Sigmoid colon (tissue), 7 donors: Measurements from ENCODE around the gene OR10J4. TPM values are rescaled to one million over a fixed set of nuclear protein-coding genes. Genes with fewer than 3 reads are reported as not detected.

Source experiments
- DNase-seq: peaks from one replicate; pipeline ENCODE4 v3.0.0-alpha.2; 2019
- H3K27ac ChIP-seq, 4 donors: fragments of 200-600 bp; sonication (generic); one replicate each; pipeline ENCODE4 v1.5.1; 2016 to 2019; ENCODE audit warnings: mild to moderate bottlenecking in 1 of 4
- H3K27me3 ChIP-seq, 3 donors: fragments of 200-600 bp; sonication (generic); one replicate each; pipeline ENCODE4 v1.5.1; 2019; ENCODE audit warnings: mild to moderate bottlenecking in 1 of 3
- H3K36me3 ChIP-seq, 4 donors: fragments of 200-600 bp; sonication (generic); one replicate each; pipeline ENCODE4 v1.5.1; 2016 to 2019
- H3K4me1 ChIP-seq, 4 donors: fragments of 200-600 bp; sonication (generic); one replicate each; pipeline ENCODE4 v1.5.1; 2017 to 2019
- H3K4me3 ChIP-seq, 4 donors: fragments of 200-600 bp; sonication (generic); one replicate each; pipeline ENCODE4 v1.5.1; 2017 to 2019; ENCODE audit warnings: mild to moderate bottlenecking in 2 of 4, moderate library complexity in 1 of 4
- H3K9me3 ChIP-seq, 4 donors: fragments of 200-600 bp in 3 of 4; sonication (generic) in 3 of 4; one replicate each; pipeline versions ENCODE4 v1.5.1 to v1.6.1; 2013 to 2019
- EP300 ChIP-seq, 4 donors: sonication (generic); formaldehyde crosslinking; IDR thresholded peaks; one replicate each; pipeline ENCODE4 v1.6.1; 2017; ENCODE audit warnings: antibody characterized with exemption in 4 of 4
- POLR2A ChIP-seq, 2 donors: fragments of 450-650 bp; IDR thresholded peaks; one replicate each; pipeline ENCODE4 v1.6.1; 2016; ENCODE audit warnings: antibody characterized with exemption in 2 of 2, mild to moderate bottlenecking in 2 of 2, moderate library complexity in 2 of 2
- POLR2AphosphoS5 ChIP-seq, 4 donors: sonication (generic); formaldehyde crosslinking; IDR thresholded peaks; one replicate each; pipeline ENCODE4 v1.6.1; 2017; ENCODE audit warnings: antibody characterized with exemption in 4 of 4
- WGBS, 2 donors: extraction: QIAGEN DNeasy Blood & Tissue Kit; methylation state at CpG; one replicate each; pipeline ENCODE4 v1.1.7; 2013; 5-methylcytosine and 5-hydroxymethylcytosine counted together
- intact Hi-C: fragments of 100-400 bp; cut with DNase I; formaldehyde crosslinking; loops from one replicate; pipeline ENCODE4 v1.15.1; 2023
- polyA plus RNA-seq, 3 donors: library from polyadenylated mRNA; stranded (reverse); fragments of 200-250 nt; gene quantifications; one replicate each; pipeline ENCODE4 v1.2.3, GENCODE V29; 2013
- total RNA-seq, 4 donors: library from RNA; depleted of rRNA; stranded (reverse); fragments of >200 nt; gene quantifications; one replicate each; pipeline ENCODE4 v1.1.0, GENCODE V29; 2016
- TF ChIP-seq, protein P1 (sequence below), 4 experiments: fragments of 450-650 bp in 3 of 4; fragments of 200-600 bp in 1 of 4; IDR thresholded peaks; one replicate each; pipeline ENCODE4 v1.5.1; 2016 to 2019; ENCODE audit warnings: antibody characterized with exemption in 4 of 4, mild to moderate bottlenecking in 3 of 4, moderate library complexity in 2 of 4
- donor health status: healthy with polysubstance abuse.
- donor health status: Bipolar disorder and iron deficiency.
- donor health status: healthy.

Gene OR10J4
- total and polyA plus RNA-seq, 7 donors: not detected

DNA sequence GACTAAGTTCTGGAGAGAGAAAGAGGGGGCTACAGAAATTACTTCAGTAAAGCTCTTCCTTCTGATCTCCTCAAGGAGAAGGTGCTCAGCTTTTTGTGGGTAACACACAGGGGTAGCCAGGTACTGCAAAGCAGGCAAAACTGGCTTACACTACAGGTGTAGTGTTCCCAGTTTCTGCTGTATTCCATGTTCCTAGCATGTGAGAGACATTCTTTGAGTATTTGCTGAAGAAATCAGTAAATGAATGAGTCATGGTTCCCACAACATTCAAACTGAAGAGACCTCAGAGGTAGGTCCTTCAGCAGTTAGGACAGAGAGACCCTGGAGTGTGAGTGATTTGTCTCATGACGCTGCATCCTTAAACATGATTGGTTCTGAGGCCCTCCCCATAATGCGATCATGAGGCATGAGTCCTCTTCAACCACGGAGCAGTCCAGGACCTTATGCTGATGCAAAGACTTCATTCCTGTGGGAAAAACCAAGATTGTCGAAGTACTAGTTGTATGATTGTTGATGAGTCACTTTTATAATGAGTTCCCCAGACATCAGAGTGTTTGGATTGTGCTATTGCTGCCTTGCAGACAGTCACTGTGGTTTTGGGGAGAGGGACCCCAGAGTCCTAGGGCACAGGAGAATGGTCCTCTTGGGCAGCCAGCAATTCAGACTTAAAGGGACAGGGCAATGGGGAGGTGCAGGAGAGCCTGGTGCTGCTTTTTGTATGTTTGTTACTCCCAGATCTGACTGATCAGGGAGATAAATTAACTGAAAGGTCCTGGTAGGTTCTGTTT lies 2.7 kb upstream of the OR10J4 start:
- intact Hi-C loops: no loop called here
- H3K4me3 ChIP-seq: no peak overlapping the region
- 82 to 85% methylated on average over 4 of the region's 4 CpGs for WGBS, 2 donors

DNA sequence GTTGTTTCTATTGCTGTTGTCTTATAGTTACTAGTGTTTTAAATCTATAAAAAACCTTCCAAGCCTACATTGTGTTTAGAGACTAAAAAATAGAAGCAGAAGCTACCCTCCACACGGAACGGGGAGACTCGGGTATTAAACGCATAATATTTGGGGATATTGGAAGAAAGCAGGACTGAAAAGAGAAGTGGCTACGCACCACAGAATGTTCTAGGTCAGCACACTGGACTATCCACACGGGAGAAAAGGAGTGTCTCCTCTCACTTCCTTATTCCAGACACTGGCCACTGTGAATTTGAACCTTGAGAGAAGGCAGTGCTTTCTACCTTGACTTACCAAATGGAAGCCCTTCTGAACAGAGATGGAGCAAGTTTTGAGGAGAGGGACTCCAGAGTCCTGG lies 1.0 kb upstream of the OR10J4 start:
- TF ChIP-seq POLR2AphosphoS5 (IDR thresholded peaks at IDR 0.05): no peak
- no peak for TF ChIP-seq POLR2A (IDR thresholded peaks at IDR 0.05)
- no peak for TF ChIP-seq EP300 (IDR thresholded peaks at IDR 0.05)
- TF ChIP-seq, protein P1, sequence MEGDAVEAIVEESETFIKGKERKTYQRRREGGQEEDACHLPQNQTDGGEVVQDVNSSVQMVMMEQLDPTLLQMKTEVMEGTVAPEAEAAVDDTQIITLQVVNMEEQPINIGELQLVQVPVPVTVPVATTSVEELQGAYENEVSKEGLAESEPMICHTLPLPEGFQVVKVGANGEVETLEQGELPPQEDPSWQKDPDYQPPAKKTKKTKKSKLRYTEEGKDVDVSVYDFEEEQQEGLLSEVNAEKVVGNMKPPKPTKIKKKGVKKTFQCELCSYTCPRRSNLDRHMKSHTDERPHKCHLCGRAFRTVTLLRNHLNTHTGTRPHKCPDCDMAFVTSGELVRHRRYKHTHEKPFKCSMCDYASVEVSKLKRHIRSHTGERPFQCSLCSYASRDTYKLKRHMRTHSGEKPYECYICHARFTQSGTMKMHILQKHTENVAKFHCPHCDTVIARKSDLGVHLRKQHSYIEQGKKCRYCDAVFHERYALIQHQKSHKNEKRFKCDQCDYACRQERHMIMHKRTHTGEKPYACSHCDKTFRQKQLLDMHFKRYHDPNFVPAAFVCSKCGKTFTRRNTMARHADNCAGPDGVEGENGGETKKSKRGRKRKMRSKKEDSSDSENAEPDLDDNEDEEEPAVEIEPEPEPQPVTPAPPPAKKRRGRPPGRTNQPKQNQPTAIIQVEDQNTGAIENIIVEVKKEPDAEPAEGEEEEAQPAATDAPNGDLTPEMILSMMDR (IDR thresholded peaks at IDR 0.05): no peak
- Histone ChIP-seq H3K9me3 (no peaks in the 10 kb centered on the region), H3K36me3 (no peaks in the 10 kb centered on the region), H3K27ac (no peak overlapping the region), H3K4me1 (no peaks in the 10 kb centered on the region), H3K4me3 (no peak overlapping the region), H3K27me3 (no peaks in the 10 kb centered on the region)
- intact Hi-C loops: no loop called here
- no peak for DNase-seq
- 86% methylated on average over 6 of the region's 6 CpGs for WGBS, 2 donors

More for the DNA sequence above, 2.7 kb upstream of the OR10J4 start:
- H3K36me3 ChIP-seq: no peaks in the 10 kb centered on the region
- no peaks in the 10 kb centered on the region for H3K4me1 ChIP-seq
- no peak overlapping the region for H3K27ac ChIP-seq
- TF ChIP-seq POLR2AphosphoS5 (IDR thresholded peaks at IDR 0.05) (no peak), POLR2A (IDR thresholded peaks at IDR 0.05) (no peak), EP300 (IDR thresholded peaks at IDR 0.05) (no peak)
- TF ChIP-seq, protein P1 (IDR thresholded peaks at IDR 0.05): no peak
- H3K27me3 ChIP-seq: no peaks in the 10 kb centered on the region
- no peak for DNase-seq
- H3K9me3 ChIP-seq: no peaks in the 10 kb centered on the region

DNA sequence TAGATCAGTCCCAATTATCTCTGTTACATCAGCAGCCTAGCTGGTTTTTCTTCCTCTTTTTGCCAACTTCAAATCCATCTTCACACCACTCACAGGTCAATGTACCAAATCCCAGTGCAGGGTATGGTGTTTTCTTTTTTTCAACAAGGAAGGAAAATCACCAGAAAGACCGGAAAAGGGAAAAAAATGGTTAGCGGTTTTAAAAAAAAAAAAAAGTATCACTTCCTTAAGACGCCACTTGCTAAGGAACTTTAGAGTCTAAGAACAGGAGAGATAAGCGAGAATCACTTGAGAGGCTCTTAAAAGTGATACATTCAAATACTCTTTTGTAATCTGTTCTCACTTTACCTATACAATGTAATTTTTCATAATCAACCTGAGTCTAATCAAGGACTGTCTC lies 4.5 kb downstream of the OR10J4 start:
- H3K9me3 ChIP-seq: no peaks in the 10 kb centered on the region
- H3K4me3 ChIP-seq: no peak overlapping the region
- H3K36me3 ChIP-seq: no peaks in the 10 kb centered on the region
- intact Hi-C loops: no loop called here
- no peaks in the 10 kb centered on the region for H3K4me1 ChIP-seq
- TF ChIP-seq, protein P1 (IDR thresholded peaks at IDR 0.05): no peak
- TF ChIP-seq POLR2A (IDR thresholded peaks at IDR 0.05) (no peak), POLR2AphosphoS5 (IDR thresholded peaks at IDR 0.05) (no peak), EP300 (IDR thresholded peaks at IDR 0.05) (no peak)
- H3K27me3 ChIP-seq: no peaks in the 10 kb centered on the region
- WGBS, 2 donors: 68 to 74% methylated on average over 4 of the region's 4 CpGs
- no peak overlapping the region for H3K27ac ChIP-seq
- no peak for DNase-seq

DNA sequence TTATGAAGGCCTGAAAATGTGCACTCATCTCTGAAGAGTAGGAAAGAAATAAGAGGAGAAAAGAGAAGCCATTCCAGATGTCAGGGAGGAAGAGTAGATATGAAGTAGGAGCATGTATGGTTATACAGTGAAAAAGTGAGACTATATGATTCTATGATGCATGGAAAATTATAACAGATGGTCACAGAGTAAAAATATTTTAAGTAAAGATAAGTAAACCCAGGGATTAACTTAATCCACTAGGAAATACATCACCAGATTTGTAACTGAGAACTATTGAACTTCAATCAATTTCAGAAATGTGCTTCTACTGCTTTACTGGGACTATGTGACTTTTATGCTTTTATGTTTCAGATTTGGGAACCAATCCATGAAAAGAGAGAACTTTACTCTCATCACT lies 7.4 kb downstream of the OR10J4 start, which contains the start of gene OR10J1:
TSS of gene OR10J1 (plus strand) at position 301 of the 400 bp plus-strand sequence. CDS start at position 371, 70 bp downstream.
- intact Hi-C loops: no loop called here
- no peak for DNase-seq
- Histone ChIP-seq H3K9me3 (no peaks in the 10 kb centered on the region), H3K4me3 (no peak within 1 kb of the TSS), H3K27ac (no peak within 1 kb of the TSS), H3K36me3 (no peaks in the 10 kb centered on the region), H3K27me3 (no peaks in the 10 kb centered on the region), H3K4me1 (no peaks in the 10 kb centered on the region)
- TF ChIP-seq, protein P1 (IDR thresholded peaks at IDR 0.05): no peak
- TF ChIP-seq POLR2A (IDR thresholded peaks at IDR 0.05) (no peak), EP300 (IDR thresholded peaks at IDR 0.05) (no peak), POLR2AphosphoS5 (IDR thresholded peaks at IDR 0.05) (no peak)

- DNase-seq: no peak
- H3K27me3 ChIP-seq: no peaks in the 10 kb centered on the region
- no peaks in the 10 kb centered on the region for H3K36me3 ChIP-seq
- no peak for TF ChIP-seq POLR2A (IDR thresholded peaks at IDR 0.05)
- TF ChIP-seq, protein P1 (IDR thresholded peaks at IDR 0.05): no peak
- no peak overlapping the region for H3K4me3 ChIP-seq
- H3K4me1 ChIP-seq: no peaks in the 10 kb centered on the region
- intact Hi-C loops: no loop called here
- H3K9me3 ChIP-seq: no peaks in the 10 kb centered on the region
- no peak overlapping the region for H3K27ac ChIP-seq
Observed at GRCh38 chr1:159441360-159441759, 9.4 kb downstream of the OR10J4 start.
